A673 (cell line): ENCODE data around the gene TEX14.

Experiments
- EZH2 ChIP-seq: fragments of 200-600 bp; sonication (generic); IDR thresholded peaks from 2 replicates; pipeline ENCODE4 v1.6.1; 2017; ENCODE audit warnings: borderline replicate concordance, low read depth, mild to moderate bottlenecking, mixed read lengths, antibody characterized with exemption, low read length; ENCODE audit not compliant: poor library complexity, severe bottlenecking
- TF ChIP-seq, protein P1 (sequence below): fragments of 300-800, 200-600 bp; sonication (generic); conservative IDR thresholded peaks from 2 replicates; pipeline ENCODE4 v1.5.1; 2017; ENCODE audit warnings: low read depth, mild to moderate bottlenecking, antibody characterized with exemption, low read length, moderate library complexity, mixed read lengths

DNA sequence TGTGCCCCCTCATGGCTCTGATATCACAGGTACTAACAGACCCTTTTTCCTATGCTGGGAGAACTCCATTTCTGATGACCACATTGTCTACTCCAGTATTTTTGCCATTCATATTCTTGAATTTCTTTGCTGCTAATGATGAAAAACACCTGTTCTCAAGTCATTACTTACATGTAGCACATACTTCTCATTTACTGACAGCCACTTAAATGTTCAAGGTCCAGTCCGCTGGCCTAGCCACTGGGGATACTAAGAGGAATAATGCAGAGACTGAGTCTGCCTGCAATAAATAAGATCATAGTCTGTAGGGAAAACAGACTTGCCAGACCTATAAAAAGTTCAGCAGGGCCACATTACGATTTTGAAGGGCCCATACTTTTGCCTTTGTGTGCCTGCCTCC is 27.5 kb downstream of the TEX14 start:
- TF ChIP-seq, protein P1, sequence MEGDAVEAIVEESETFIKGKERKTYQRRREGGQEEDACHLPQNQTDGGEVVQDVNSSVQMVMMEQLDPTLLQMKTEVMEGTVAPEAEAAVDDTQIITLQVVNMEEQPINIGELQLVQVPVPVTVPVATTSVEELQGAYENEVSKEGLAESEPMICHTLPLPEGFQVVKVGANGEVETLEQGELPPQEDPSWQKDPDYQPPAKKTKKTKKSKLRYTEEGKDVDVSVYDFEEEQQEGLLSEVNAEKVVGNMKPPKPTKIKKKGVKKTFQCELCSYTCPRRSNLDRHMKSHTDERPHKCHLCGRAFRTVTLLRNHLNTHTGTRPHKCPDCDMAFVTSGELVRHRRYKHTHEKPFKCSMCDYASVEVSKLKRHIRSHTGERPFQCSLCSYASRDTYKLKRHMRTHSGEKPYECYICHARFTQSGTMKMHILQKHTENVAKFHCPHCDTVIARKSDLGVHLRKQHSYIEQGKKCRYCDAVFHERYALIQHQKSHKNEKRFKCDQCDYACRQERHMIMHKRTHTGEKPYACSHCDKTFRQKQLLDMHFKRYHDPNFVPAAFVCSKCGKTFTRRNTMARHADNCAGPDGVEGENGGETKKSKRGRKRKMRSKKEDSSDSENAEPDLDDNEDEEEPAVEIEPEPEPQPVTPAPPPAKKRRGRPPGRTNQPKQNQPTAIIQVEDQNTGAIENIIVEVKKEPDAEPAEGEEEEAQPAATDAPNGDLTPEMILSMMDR = no peak
- TF ChIP-seq EZH2 = no peak
